GM18858 (cell line): ENCODE measurements around the gene SH3PXD2B.
"Not testable (repeated sequence)": the region's sequence is repeated elsewhere in the genome, so short reads cannot be mapped to it uniquely, and the experiment has no call there.

Experiments
- ATAC-seq: cut with Tn5 transposase; IDR thresholded peaks from one replicate; pipeline ENCODE4 v1.9.1; 2021; ENCODE audit not compliant: unreplicated experiment

The SH3PXD2B gene

GRCh38 chr5:172486451-172486850 lies 32.1 kb upstream of the SH3PXD2B start:
- ATAC-seq: no peak

GRCh38 chr5:172485511-172486202 lies 31.3 kb upstream of the SH3PXD2B start:
- no peak for ATAC-seq

GRCh38 chr5:172484664-172485063 lies 30.3 kb upstream of the SH3PXD2B start:
- no peak for ATAC-seq

- no peak for ATAC-seq
Observed at GRCh38 chr5:172482156-172483020, 28.1 kb upstream of the SH3PXD2B start.

GRCh38 chr5:172481011-172481800 lies 26.9 kb upstream of the SH3PXD2B start:
- ATAC-seq: no peak

- no peak for ATAC-seq
Observed at GRCh38 chr5:172479784-172480115, 25.4 kb upstream of the SH3PXD2B start.

- ATAC-seq: peak; percentile 44
Observed at GRCh38 chr5:172479034-172479783, 24.9 kb upstream of the SH3PXD2B start.

- ATAC-seq: not testable (repeated sequence)
Observed at GRCh38 chr5:172478695-172479033, 24.3 kb upstream of the SH3PXD2B start.

- ATAC-seq: no peak
Observed at GRCh38 chr5:172478256-172478655, 23.9 kb upstream of the SH3PXD2B start.

GRCh38 chr5:172477466-172477865 lies 23.1 kb upstream of the SH3PXD2B start:
- ATAC-seq: no peak

- ATAC-seq: no peak
Observed at GRCh38 chr5:172474293-172474692, 20.0 kb upstream of the SH3PXD2B start.

- no peak for ATAC-seq
Observed at GRCh38 chr5:172473427-172473826, 19.1 kb upstream of the SH3PXD2B start.

GRCh38 chr5:172469697-172470096 lies 15.4 kb upstream of the SH3PXD2B start:
- ATAC-seq: no peak

GRCh38 chr5:172466062-172466461 lies 11.7 kb upstream of the SH3PXD2B start:
- no peak for ATAC-seq

GRCh38 chr5:172463031-172463430 lies 8.7 kb upstream of the SH3PXD2B start:
- ATAC-seq: no peak

GRCh38 chr5:172459783-172460165 lies 5.4 kb upstream of the SH3PXD2B start:
- no peak for ATAC-seq

- no peak for ATAC-seq
Observed at GRCh38 chr5:172458976-172459782, 4.9 kb upstream of the SH3PXD2B start.

- no peak for ATAC-seq
Observed at GRCh38 chr5:172456076-172456722, 1.9 kb upstream of the SH3PXD2B start.

- ATAC-seq: no peak
Observed at GRCh38 chr5:172455511-172456061, 1.3 kb upstream of the SH3PXD2B start.

- no peak for ATAC-seq
Observed at GRCh38 chr5:172455087-172455381, 709 bp upstream of the SH3PXD2B start.
